Measurements from ENCODE around the gene PAH.

DNA sequence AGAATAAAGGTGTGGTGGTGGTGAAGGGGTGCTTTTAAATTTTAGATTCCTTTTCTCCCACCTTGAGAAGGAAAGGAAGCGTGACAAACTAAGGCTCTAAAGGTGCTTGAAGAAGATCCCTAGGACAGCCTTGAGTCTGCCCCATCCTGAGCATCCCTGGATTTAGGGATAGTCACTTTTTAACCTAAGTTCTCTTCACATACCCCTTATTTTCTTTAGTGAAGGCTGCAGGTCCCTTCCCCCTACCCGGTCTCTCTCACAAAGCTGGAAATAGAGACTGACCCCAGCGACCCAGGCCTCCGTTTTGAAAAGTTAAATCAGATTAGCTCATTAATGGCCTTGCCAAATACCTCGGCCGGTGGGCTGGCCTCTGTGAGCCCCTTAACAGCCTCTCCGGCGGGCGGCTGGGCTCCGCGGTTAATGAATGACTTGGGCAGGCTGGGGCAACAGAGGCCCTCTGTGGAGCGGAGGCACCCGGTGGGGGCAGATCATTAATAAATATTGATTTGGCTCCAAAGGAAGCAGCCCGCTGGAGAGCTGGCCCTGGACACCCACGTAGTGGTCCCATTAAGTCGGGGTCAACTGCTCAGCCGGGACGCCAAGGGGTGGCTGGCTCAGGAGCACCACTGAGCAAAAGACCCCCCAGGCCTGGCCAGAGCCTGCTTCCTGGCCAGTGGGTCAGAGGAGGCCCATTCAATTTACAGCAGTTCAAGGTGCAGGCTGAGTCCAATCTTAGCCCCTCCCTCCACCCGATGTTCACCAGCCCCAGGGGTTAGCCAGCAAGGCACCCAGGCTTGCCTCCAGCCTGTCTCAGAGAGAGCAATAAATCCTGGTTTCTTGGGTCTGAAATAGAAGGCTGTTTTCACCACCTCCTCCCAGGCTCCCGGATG, 31.8 kb downstream of the PAH start:
- TF ChIP-seq CTCF (IDR thresholded peaks at IDR 0.05), result no peak
- TF ChIP-seq POLR2A (IDR thresholded peaks at IDR 0.05), result no peak
